T-cell (primary cell): ENCODE results near the gene ST6GAL2. TPM values are rescaled to one million over a fixed set of nuclear protein-coding genes. Genes with fewer than 3 reads are reported as not detected.

Experiments used
- ATAC-seq, 4 experiments: fragments of 200-7000 bp in 3 of 4; fragments of 150-1000 bp in 1 of 4; cut with Tn5 transposase; replicated peaks in 1 of 4; 1 replicate in 3 of 4; 2 replicates in 1 of 4; pipeline ENCODE4 v1.10.0; 2021; ENCODE audit warnings: moderate library complexity in 3 of 4, mild to moderate bottlenecking in 2 of 4, moderate number of reproducible peaks in 1 of 4
- CTCF ChIA-PET, 2 donors: fragments of 300-600 bp; sonication (Branson Sonifier 250); formaldehyde crosslinking; loops; one replicate each; lab custom pipeline; 2022; ENCODE audit warnings: antibody characterized with exemption in 2 of 2; lab: Charles Lee
- POLR2A ChIA-PET, 2 donors: fragments of 300-600 bp; sonication (Branson Sonifier 250); formaldehyde crosslinking; loops; one replicate each; lab custom pipeline; 2022; ENCODE audit warnings: antibody characterized with exemption in 2 of 2; lab: Charles Lee
- DNase-seq, 35 experiments: peaks; one replicate each; pipeline versions ENCODE4 v3.0.0 to v3.0.0-alpha.2; 2013 to 2023
- H3K27ac ChIP-seq: one replicate; pipeline ENCODE4 v1.5.1; 2013; ENCODE audit warnings: low read length
- H3K27me3 ChIP-seq, 2 experiments: replicated peaks in 1 of 2; 1 replicate in 1 of 2; 2 replicates in 1 of 2; pipeline versions ENCODE4 v1.6.1 to v1.7.0; 2013; ENCODE audit warnings: low read length in 1 of 2, mixed read lengths in 1 of 2; ENCODE audit not compliant: control insufficient read depth in 2 of 2, insufficient read depth in 2 of 2; ENCODE audit errors: extremely low read depth in 1 of 2
- H3K36me3 ChIP-seq, 2 donors: 1 replicate in 1 of 2; 2 replicates in 1 of 2; pipeline versions ENCODE4 v1.6.1 to v1.7.0; 2013; ENCODE audit warnings: low read length in 1 of 2; ENCODE audit not compliant: control insufficient read depth in 2 of 2, insufficient read depth in 1 of 2; ENCODE audit errors: extremely low read depth in 1 of 2
- H3K4me1 ChIP-seq, 2 experiments: 1 replicate in 1 of 2; 2 replicates in 1 of 2; pipeline versions ENCODE4 v1.6.1 to v1.7.0; 2013; ENCODE audit warnings: low read length in 2 of 2, mixed read lengths in 1 of 2; ENCODE audit not compliant: insufficient read depth in 2 of 2, control insufficient read depth in 1 of 2; ENCODE audit errors: extremely low read depth in 1 of 2
- H3K4me3 ChIP-seq, 2 donors: 1 replicate in 1 of 2; 2 replicates in 1 of 2; pipeline versions ENCODE4 v1.5.1 to v1.7.0; 2013; ENCODE audit warnings: mild to moderate bottlenecking in 2 of 2, low read length in 1 of 2, moderate library complexity in 1 of 2; ENCODE audit not compliant: control insufficient read depth in 1 of 2; ENCODE audit errors: extremely low read depth in 1 of 2
- H3K9me3 ChIP-seq: 2 replicates; pipeline ENCODE4 v1.7.0; 2013
- H3K27ac Mint-ChIP-seq, 2 donors: one replicate each; pipeline ENCODE4 v1.8.0; 2020 to 2021; ENCODE audit warnings: mild to moderate bottlenecking in 2 of 2, mixed read lengths in 2 of 2
- H3K27me3 Mint-ChIP-seq, 2 donors: one replicate each; pipeline ENCODE4 v1.8.0; 2021 to 2022; ENCODE audit warnings: mixed read lengths in 2 of 2
- H3K36me3 Mint-ChIP-seq: one replicate; pipeline ENCODE4 v1.8.0; 2021; ENCODE audit warnings: mixed read lengths
- H3K4me1 Mint-ChIP-seq, 3 donors: one replicate each; pipeline ENCODE4 v1.8.0; 2020 to 2022; ENCODE audit warnings: mixed read lengths in 3 of 3, mild to moderate bottlenecking in 1 of 3
- H3K4me3 Mint-ChIP-seq, 3 donors: one replicate each; pipeline ENCODE4 v1.8.0; 2020 to 2022; ENCODE audit warnings: mild to moderate bottlenecking in 3 of 3, mixed read lengths in 3 of 3, moderate library complexity in 3 of 3
- H3K9me3 Mint-ChIP-seq, 3 donors: one replicate each; pipeline ENCODE4 v1.8.0; 2020 to 2022; ENCODE audit warnings: mixed read lengths in 3 of 3
- WGBS: methylation state at CpG from one replicate; pipeline ENCODE4 v1.1.5; 2013; ENCODE audit warnings: missing lambda C conversion rate; ENCODE audit not compliant: insufficient coverage; 5-methylcytosine and 5-hydroxymethylcytosine counted together
- total RNA-seq, 35 experiments: library from RNA in 6 of 35; stranded (reverse) in 6 of 35; fragments of 120-200 nt in 1 of 35; gene quantifications; one replicate each; pipeline versions ENCODE4 v1.2.1 to v1.2.4 and lab custom pipeline; 2013 to 2026

Gene ST6GAL2
- total RNA-seq, 5 donors from 2014 or later (not counting 1 experiment from before 2014, with no cell fraction given), result 0.10 to 2.4 TPM; not detected in 3

- no peak for ATAC-seq
These were observed 54.0 kb downstream of the ST6GAL2 start for GRCh38 chr2:106831816-106832569.

GRCh38 chr2:106831241-106831640 lies 54.7 kb downstream of the ST6GAL2 start:
- Mint-ChIP-seq H3K36me3 (no peaks in the 10 kb centered on the region), H3K27me3 (peaks cover 1 to 8% of the 10 kb centered on the region in 2 donors)

More at GRCh38 chr2:106831816-106832569, 54.0 kb downstream of the ST6GAL2 start:
- no peaks in the 10 kb centered on the region for H3K4me1 Mint-ChIP-seq
- Histone ChIP-seq H3K4me3 (no peak overlapping the region), H3K27ac (no peak overlapping the region), H3K36me3 (no peaks in the 10 kb centered on the region), H3K27me3 (peaks cover 0 to 5% of the 10 kb centered on the region in 2 experiments), H3K4me1 (no peaks in the 10 kb centered on the region), H3K9me3 (no peaks in the 10 kb centered on the region)
- H3K4me3 Mint-ChIP-seq, result no peak overlapping the region
- 55% methylated on average over 3 of the region's 6 CpGs for WGBS
- ChIA-PET POLR2A (no interaction called here), CTCF (no interaction called here)
- H3K36me3 Mint-ChIP-seq, result no peaks in the 10 kb centered on the region
- DNase-seq, result no peak
- H3K9me3 Mint-ChIP-seq, result no peaks in the 10 kb centered on the region
- no peak overlapping the region for H3K27ac Mint-ChIP-seq
- peaks cover 1 to 8% of the 10 kb centered on the region in 2 donors for H3K27me3 Mint-ChIP-seq

GRCh38 chr2:106830191-106830590 lies 55.8 kb downstream of the ST6GAL2 start:
- Histone ChIP-seq H3K36me3 (no peaks in the 10 kb centered on the region), H3K27ac (no peak overlapping the region), H3K27me3 (peaks cover 0 to 5% of the 10 kb centered on the region in 2 experiments), H3K4me1 (no peaks in the 10 kb centered on the region), H3K4me3 (no peak overlapping the region), H3K9me3 (no peaks in the 10 kb centered on the region)
- H3K27me3 Mint-ChIP-seq, result peaks cover 1 to 8% of the 10 kb centered on the region in 2 donors
- H3K9me3 Mint-ChIP-seq, result peaks cover under 1 to 2% (median 1%) of the 10 kb centered on the region in 3 donors
- H3K27ac Mint-ChIP-seq, result no peak overlapping the region
- DNase-seq (no peak), ATAC-seq (no peak)
- WGBS, result 90% methylated on average over 4 of the region's 7 CpGs
- no peak overlapping the region for H3K4me3 Mint-ChIP-seq
- no peaks in the 10 kb centered on the region for H3K36me3 Mint-ChIP-seq
- ChIA-PET CTCF (no interaction called here), POLR2A (no interaction called here)
- H3K4me1 Mint-ChIP-seq, result no peaks in the 10 kb centered on the region

More at GRCh38 chr2:106831241-106831640, 54.7 kb downstream of the ST6GAL2 start:
- H3K9me3 ChIP-seq, result no peaks in the 10 kb centered on the region
- Mint-ChIP-seq H3K4me3 (no peak overlapping the region), H3K27ac (no peak overlapping the region), H3K4me1 (no peaks in the 10 kb centered on the region), H3K9me3 (no peaks in the 10 kb centered on the region)
- CTCF ChIA-PET, result no interaction called here
- H3K36me3 ChIP-seq, result no peaks in the 10 kb centered on the region
- no peak overlapping the region for H3K4me3 ChIP-seq
- no peak overlapping the region for H3K27ac ChIP-seq
- POLR2A ChIA-PET, result no interaction called here
- WGBS, result no CpG with 5 or more reads among the region's 3 CpGs
- peaks cover 0 to 5% of the 10 kb centered on the region in 2 experiments for H3K27me3 ChIP-seq
- no peak for ATAC-seq
- no peaks in the 10 kb centered on the region for H3K4me1 ChIP-seq
- DNase-seq, result no peak

GRCh38 chr2:106828119-106828518 lies 57.8 kb downstream of the ST6GAL2 start:
- H3K27ac Mint-ChIP-seq, result no peak overlapping the region
- Histone ChIP-seq H3K4me1 (no peaks in the 10 kb centered on the region), H3K4me3 (no peak overlapping the region), H3K9me3 (no peaks in the 10 kb centered on the region), H3K36me3 (no peaks in the 10 kb centered on the region), H3K27me3 (no peaks in the 10 kb centered on the region), H3K27ac (no peak overlapping the region)
- POLR2A ChIA-PET, result no interaction called here
- ATAC-seq, result no peak
- no peaks in the 10 kb centered on the region for H3K4me1 Mint-ChIP-seq
- peaks cover 0 to 1% of the 10 kb centered on the region in 2 donors for H3K27me3 Mint-ChIP-seq
- no peaks in the 10 kb centered on the region for H3K36me3 Mint-ChIP-seq
- CTCF ChIA-PET, result no interaction called here
- DNase-seq, result no peak
- peaks cover 4% of the 10 kb centered on the region in 3 donors for H3K9me3 Mint-ChIP-seq
- no peak overlapping the region for H3K4me3 Mint-ChIP-seq

GRCh38 chr2:106827158-106827557 lies 58.8 kb downstream of the ST6GAL2 start:
- 70% methylated on average over 2 of the region's 3 CpGs for WGBS
- no peak overlapping the region for H3K4me3 Mint-ChIP-seq
- H3K9me3 Mint-ChIP-seq, result peaks cover 4% of the 10 kb centered on the region in 3 donors
- no peaks in the 10 kb centered on the region for H3K4me1 Mint-ChIP-seq
- Histone ChIP-seq H3K36me3 (no peaks in the 10 kb centered on the region), H3K27me3 (no peaks in the 10 kb centered on the region), H3K4me1 (no peaks in the 10 kb centered on the region), H3K27ac (no peak overlapping the region), H3K4me3 (no peak overlapping the region), H3K9me3 (no peaks in the 10 kb centered on the region)
- ChIA-PET POLR2A (no interaction called here), CTCF (no interaction called here)
- no peak for DNase-seq
- ATAC-seq, result no peak
- no peak overlapping the region for H3K27ac Mint-ChIP-seq
- peaks cover 0 to 1% of the 10 kb centered on the region in 2 donors for H3K27me3 Mint-ChIP-seq
- H3K36me3 Mint-ChIP-seq, result no peaks in the 10 kb centered on the region

GRCh38 chr2:106825161-106825560 lies 60.8 kb downstream of the ST6GAL2 start:
- H3K9me3 ChIP-seq, result no peaks in the 10 kb centered on the region
- H3K27ac ChIP-seq, result no peak overlapping the region
- ChIA-PET POLR2A (no interaction called here), CTCF (no interaction called here)
- no peak for DNase-seq
- no peaks in the 10 kb centered on the region for H3K27me3 Mint-ChIP-seq
- H3K27me3 ChIP-seq, result no peaks in the 10 kb centered on the region
- H3K36me3 ChIP-seq, result no peaks in the 10 kb centered on the region
- no peak overlapping the region for H3K27ac Mint-ChIP-seq
- H3K4me1 Mint-ChIP-seq, result no peaks in the 10 kb centered on the region
- no peaks in the 10 kb centered on the region for H3K36me3 Mint-ChIP-seq
- ATAC-seq, result no peak
- no peak overlapping the region for H3K4me3 Mint-ChIP-seq
- H3K4me3 ChIP-seq, result no peak overlapping the region
- no peaks in the 10 kb centered on the region for H3K4me1 ChIP-seq
- H3K9me3 Mint-ChIP-seq, result peaks cover 4% of the 10 kb centered on the region in 3 donors
- WGBS, result no CpG with 5 or more reads among the region's 1 CpG
